HepG2 (cell line): ENCODE measurements around the gene SYT1. TPM values are rescaled to one million over a fixed set of nuclear protein-coding genes. Genes with fewer than 3 reads are reported as not detected.

ENCODE experiments used
- ATAC-seq: fragments of 200-7000 bp; cut with Tn5 transposase; 3 replicates; pipeline ENCODE4 v1.9.1; 2020; ENCODE audit warnings: mild to moderate bottlenecking, moderate library complexity
- BruUV-seq: library from RNA; stranded (reverse); fragments of 400-500 nt; replicated peaks from 2 replicates; lab custom pipeline; 2021; lab: Mats Ljungman, UMichigan
- CTCF ChIA-PET: fragments of 300-600 bp; formaldehyde crosslinking; extraction: SDS; loops from one replicate; lab custom pipeline; 2021; ENCODE audit warnings: low total read pairs, inconsistent platforms, low intra/inter-chr PET ratio; lab: Yijun Ruan, JAX
- POLR2A ChIA-PET: fragments of 350-600 bp; sonication (Branson Sonifier 250); formaldehyde crosslinking; loops from one replicate; lab custom pipeline; 2020; ENCODE audit warnings: antibody characterized with exemption, inconsistent platforms; lab: Yijun Ruan, JAX
- DNase-seq: peaks from one replicate; pipeline ENCODE4 v3.0.0-alpha.2; 2015; ENCODE audit warnings: low spot score
- FAIRE-seq: peaks from 3 replicates; lab custom pipeline; 2011; peaks lifted over from hg19 to GRCh38; lab: Jason Lieb, UNC
- H2AFZ ChIP-seq: one replicate; pipeline ENCODE4 v1.6.1; 2011; ENCODE audit warnings: low read length, inconsistent platforms
- H3K27ac ChIP-seq: fragments of 300-600 bp; 3 replicates; pipeline ENCODE4 v1.8.0; 2011; ENCODE audit warnings: mixed run types, mild to moderate bottlenecking, mixed read lengths, low read length, inconsistent platforms; ENCODE audit not compliant: insufficient read depth; ENCODE audit errors: extremely low read length
- H3K27me3 ChIP-seq, 2 experiments: fragments of 200-600 bp in 1 of 2; 2 replicates in 1 of 2; 3 replicates in 1 of 2; pipeline versions ENCODE4 v1.6.0 to v1.8.0; 2011; ENCODE audit warnings: low read length in 2 of 2, mild to moderate bottlenecking in 2 of 2, moderate library complexity in 2 of 2, inconsistent platforms in 1 of 2; ENCODE audit not compliant: insufficient read depth in 2 of 2, control insufficient read depth in 1 of 2
- H3K36me3 ChIP-seq, 2 experiments: fragments of 200-600 bp in 1 of 2; replicated peaks in 1 of 2; 2 replicates in 1 of 2; 3 replicates in 1 of 2; pipeline versions ENCODE4 v1.5.1 to v1.8.0; 2011; ENCODE audit warnings: low read length in 2 of 2, inconsistent platforms in 1 of 2; ENCODE audit not compliant: insufficient read depth in 2 of 2, control insufficient read depth in 1 of 2
- H3K4me1 ChIP-seq: 2 replicates; pipeline ENCODE4 v1.5.1; 2012; ENCODE audit warnings: low read length, inconsistent platforms; ENCODE audit not compliant: insufficient read depth
- H3K4me2 ChIP-seq: 2 replicates; pipeline ENCODE4 v1.6.0; 2011; ENCODE audit warnings: low read depth, low read length, inconsistent platforms
- H3K4me3 ChIP-seq, 3 experiments: fragments of 200-600 bp in 1 of 3; sonication (generic), shearing (Covaris generic) in 1 of 3; replicated peaks in 1 of 3; 2 replicates each; pipeline ENCODE4 v1.5.1; 2011 to 2016; ENCODE audit warnings: low read length in 3 of 3, inconsistent platforms in 2 of 3, low read depth in 2 of 3, mild to moderate bottlenecking in 2 of 3, control low read depth in 1 of 3, mixed read lengths in 1 of 3; ENCODE audit not compliant: insufficient read depth in 1 of 3
- H3K79me2 ChIP-seq: one replicate; pipeline ENCODE4 v1.6.1; 2011; ENCODE audit warnings: low read length, inconsistent platforms; ENCODE audit not compliant: insufficient read depth
- H3K9ac ChIP-seq: 2 replicates; pipeline ENCODE4 v1.6.0; 2011; ENCODE audit warnings: mild to moderate bottlenecking, low read depth, low read length, inconsistent platforms; ENCODE audit not compliant: insufficient read depth
- H3K9me3 ChIP-seq: 2 replicates; pipeline ENCODE4 v1.5.1; 2012; ENCODE audit warnings: mild to moderate bottlenecking, low read length
- H4K20me1 ChIP-seq: 2 replicates; pipeline ENCODE4 v1.6.0; 2011; ENCODE audit warnings: inconsistent platforms, mild to moderate bottlenecking, low read length, moderate library complexity; ENCODE audit not compliant: insufficient read depth
- CEBPZ ChIP-seq: IDR thresholded peaks from 2 replicates; pipeline ENCODE4 v1.6.1; 2012; ENCODE audit warnings: low read length, improper control_type of control experiment
- EED ChIP-seq: sonication (generic); formaldehyde crosslinking; IDR thresholded peaks from 2 replicates; pipeline ENCODE4 v1.5.0; 2020; ENCODE audit warnings: mild to moderate bottlenecking, missing genetic modification reagents
- GATAD2A ChIP-seq: IDR thresholded peaks from 2 replicates; pipeline ENCODE4 v1.6.1; 2016
- LBX2 ChIP-seq: sonication (generic); formaldehyde crosslinking; IDR thresholded peaks from 2 replicates; pipeline ENCODE4 v1.5.0; 2020; ENCODE audit warnings: missing genetic modification reagents, mild to moderate bottlenecking, borderline replicate concordance
- MTF2 ChIP-seq: sonication (generic); formaldehyde crosslinking; IDR thresholded peaks from 2 replicates; pipeline ENCODE4 v1.5.0; 2020; ENCODE audit warnings: missing genetic modification reagents, borderline replicate concordance
- MXI1 ChIP-seq: IDR thresholded peaks from 3 replicates; pipeline ENCODE4 v1.6.1; 2012; ENCODE audit warnings: low read depth, low read length, inconsistent platforms, borderline replicate concordance
- NR2C2 ChIP-seq: sonication (generic); formaldehyde crosslinking; IDR thresholded peaks from 2 replicates; pipeline ENCODE4 v1.4.0; 2020; ENCODE audit warnings: missing genetic modification reagents, mild to moderate bottlenecking, moderate library complexity, borderline replicate concordance
- PCBP1 ChIP-seq: fragments of 200-400 bp; formaldehyde crosslinking; IDR thresholded peaks from 2 replicates; pipeline ENCODE4 v1.6.1; 2017; ENCODE audit warnings: mild to moderate bottlenecking, low read depth, low read length, borderline replicate concordance
- SNAPC2 ChIP-seq: sonication (generic); formaldehyde crosslinking; IDR thresholded peaks from 2 replicates; pipeline ENCODE4 v1.8.1; 2022; ENCODE audit warnings: mild to moderate bottlenecking, missing genetic modification reagents
- TBX3 ChIP-seq: fragments of 450-650 bp; IDR thresholded peaks from 2 replicates; pipeline ENCODE4 v1.6.1; 2017; ENCODE audit warnings: antibody characterized with exemption, mild to moderate bottlenecking, inconsistent platforms, borderline replicate concordance
- ZBTB49 ChIP-seq: sonication (generic); formaldehyde crosslinking; IDR thresholded peaks from 2 replicates; pipeline ENCODE4 v1.4.0; 2020; ENCODE audit warnings: missing genetic modification reagents, borderline replicate concordance
- ZFY ChIP-seq: sonication (generic); formaldehyde crosslinking; IDR thresholded peaks from 2 replicates; pipeline ENCODE4 v1.4.0; 2020; ENCODE audit warnings: missing genetic modification reagents
- ZNF333 ChIP-seq: sonication (generic); formaldehyde crosslinking; IDR thresholded peaks from 2 replicates; pipeline ENCODE4 v1.4.0; 2020; ENCODE audit warnings: mild to moderate bottlenecking, missing genetic modification reagents, borderline replicate concordance
- ZNF567 ChIP-seq: sonication (generic); formaldehyde crosslinking; IDR thresholded peaks from 2 replicates; pipeline ENCODE4 v1.8.1; 2023; ENCODE audit warnings: mild to moderate bottlenecking, missing genetic modification reagents, borderline replicate concordance
- ZNF619 ChIP-seq: sonication (generic); formaldehyde crosslinking; IDR thresholded peaks from 2 replicates; pipeline ENCODE4 v1.4.0; 2020; ENCODE audit warnings: mild to moderate bottlenecking, missing genetic modification reagents
- WGBS: methylation state at CpG from one replicate; pipeline ENCODE4 v1.1.6; 2017; ENCODE audit warnings: low lambda C conversion rate; 5-methylcytosine and 5-hydroxymethylcytosine counted together
- in situ Hi-C: cut with HindIII; loops from 2 replicates; pipeline ENCODE4 v1.10.0; 2017; ENCODE audit warnings: low pct_unique_long_range_greater_than_20kb; ENCODE audit not compliant: extremely low pct_ligation_motif_present
- intact Hi-C: fragments of 100-400 bp; cut with micrococcal nuclease; formaldehyde crosslinking; loops from one replicate; pipeline ENCODE4 v1.10.0; 2022; ENCODE audit not compliant: unreplicated experiment
- polyA plus RNA-seq, 8 experiments: library from polyadenylated mRNA; depleted of rRNA in 3 of 8; stranded (reverse) in 7 of 8; unstranded in 1 of 8; fragments of >200 nt; fragmentation: Illumina TruSeq in 4 of 8; extraction: Trizol in 4 of 8; gene quantifications; 2 replicates each; pipeline versions ENCODE4 v1.2.1 to v1.2.3, GENCODE V29; 2011 to 2016; ENCODE audit warnings: low read depth in 4 of 8, missing spikeins in 1 of 8, mixed read lengths in 1 of 8; ENCODE audit not compliant: insufficient read depth in 1 of 8
- total RNA-seq, 5 experiments: library from RNA; depleted of rRNA; stranded (reverse); fragments of >200 nt; fragmentation: Illumina TruSeq; extraction: Trizol; gene quantifications; 2 replicates each; pipeline ENCODE4 v1.2.3, GENCODE V29; 2016; ENCODE audit warnings: low read depth in 1 of 5

SYT1 gene
- total and polyA plus RNA-seq, 2 of the 13 experiments (the other 11 are each of a cell fraction or from before 2014, with no cell fraction given), result not detected

- TF ChIP-seq CEBPZ (no peak), ZNF333 (CRISPR knock-in tag) (no peak), EED (CRISPR knock-in tag) (no peak)
Measured at GRCh38 chr12:79250186-79250585, 385.6 kb downstream of the SYT1 start (continued).

- DNase-seq (no peak), ATAC-seq (no peak), FAIRE-seq (no peak)
- Histone ChIP-seq H4K20me1 (no peaks in the 10 kb centered on the region), H3K79me2 (no peaks in the 10 kb centered on the region), H3K27ac (no peak overlapping the region), H3K36me3 (no peaks in the 10 kb centered on the region), H3K4me2 (no peak overlapping the region), H2AFZ (no peak overlapping the region), H3K9ac (no peak overlapping the region), H3K9me3 (no peaks in the 10 kb centered on the region), H3K4me3 (no peak overlapping the region), H3K27me3 (no peaks in the 10 kb centered on the region), H3K4me1 (no peaks in the 10 kb centered on the region)
- POLR2A ChIA-PET, result no interaction called here
- no TSS peak for BruUV-seq
- 42% methylated on average over 2 of the region's 2 CpGs for WGBS
- in situ Hi-C loops (no loop called here), intact Hi-C loops (no loop called here)
- CTCF ChIA-PET, result no interaction called here
- TF ChIP-seq ZNF619 (no peak), NR2C2 (CRISPR knock-in tag) (no peak), LBX2 (no peak), SNAPC2 (no peak), MXI1 (no peak), ZNF567 (CRISPR knock-in tag) (no peak), ZBTB49 (CRISPR knock-in tag) (no peak), MTF2 (CRISPR knock-in tag) (no peak), TBX3 (no peak), ZFY (no peak), GATAD2A (CRISPR knock-in tag) (no peak), PCBP1 (no peak)
Measured at GRCh38 chr12:79250960-79251755, 386.6 kb downstream of the SYT1 start.
